ENCODE data around the gene GOLT1A.
"Not testable (repeated sequence)": the region's sequence is repeated elsewhere in the genome, so short reads cannot be mapped to it uniquely, and the experiment has no call there.

Gene GOLT1A

GRCh38 chr1:204254031-204254661, 40.4 kb upstream of the GOLT1A start:
- peaks cover 41% of the 10 kb centered on the region for H3K4me1 ChIP-seq (ENCODE audit: insufficient read depth, low read length)
- no peaks in the 10 kb centered on the region for H3K36me3 ChIP-seq (ENCODE audit: insufficient read depth, low read length)
- H3K9me3 ChIP-seq (ENCODE audit: control insufficient read depth, insufficient read depth, low read length), result no peaks in the 10 kb centered on the region
- H3K9ac ChIP-seq (ENCODE audit: low read depth, low read length), result no peak overlapping the region

- H3K9ac ChIP-seq (ENCODE audit: low read depth, low read length), result no peak overlapping the region
Measured at GRCh38 chr1:204251926-204252689, 38.3 kb upstream of the GOLT1A start.

GRCh38 chr1:204251286-204251685, 37.5 kb upstream of the GOLT1A start:
- H3K9ac ChIP-seq (ENCODE audit: low read depth, low read length), result no peak overlapping the region
- no peaks in the 10 kb centered on the region for H3K36me3 ChIP-seq (ENCODE audit: insufficient read depth, low read length)
- peaks cover 37% of the 10 kb centered on the region for H3K4me1 ChIP-seq (ENCODE audit: insufficient read depth, low read length)
- H3K9me3 ChIP-seq (ENCODE audit: control insufficient read depth, insufficient read depth, low read length), result no peaks in the 10 kb centered on the region

More at GRCh38 chr1:204251926-204252689, 38.3 kb upstream of the GOLT1A start:
- H3K9me3 ChIP-seq (ENCODE audit: control insufficient read depth, insufficient read depth, low read length), result no peaks in the 10 kb centered on the region
- no peaks in the 10 kb centered on the region for H3K36me3 ChIP-seq (ENCODE audit: insufficient read depth, low read length)
- peaks cover 41% of the 10 kb centered on the region for H3K4me1 ChIP-seq (ENCODE audit: insufficient read depth, low read length)

GRCh38 chr1:204250428-204251030, 36.7 kb upstream of the GOLT1A start:
- Histone ChIP-seq H3K9me3 (ENCODE audit: control insufficient read depth, insufficient read depth, low read length) (no peaks in the 10 kb centered on the region), H3K36me3 (ENCODE audit: insufficient read depth, low read length) (no peaks in the 10 kb centered on the region), H3K9ac (ENCODE audit: low read depth, low read length) (no peak overlapping the region), H3K4me1 (ENCODE audit: insufficient read depth, low read length) (peaks cover 30% of the 10 kb centered on the region)

- peaks cover 24% of the 10 kb centered on the region for H3K4me1 ChIP-seq (ENCODE audit: insufficient read depth, low read length)
- no peaks in the 10 kb centered on the region for H3K9me3 ChIP-seq (ENCODE audit: control insufficient read depth, insufficient read depth, low read length)
- H3K36me3 ChIP-seq (ENCODE audit: insufficient read depth, low read length), result no peaks in the 10 kb centered on the region
- H3K9ac ChIP-seq (ENCODE audit: low read depth, low read length), result no peak overlapping the region
Measured at GRCh38 chr1:204249736-204250427, 36.1 kb upstream of the GOLT1A start.

GRCh38 chr1:204248954-204249353, 35.2 kb upstream of the GOLT1A start:
- H3K4me1 ChIP-seq (ENCODE audit: insufficient read depth, low read length), result peaks cover 15% of the 10 kb centered on the region
- H3K36me3 ChIP-seq (ENCODE audit: insufficient read depth, low read length), result no peaks in the 10 kb centered on the region
- no peaks in the 10 kb centered on the region for H3K9me3 ChIP-seq (ENCODE audit: control insufficient read depth, insufficient read depth, low read length)
- H3K9ac ChIP-seq (ENCODE audit: low read depth, low read length), result no peak overlapping the region

- Histone ChIP-seq H3K36me3 (ENCODE audit: insufficient read depth, low read length) (no peaks in the 10 kb centered on the region), H3K4me1 (ENCODE audit: insufficient read depth, low read length) (peaks cover 10% of the 10 kb centered on the region), H3K9me3 (ENCODE audit: control insufficient read depth, insufficient read depth, low read length) (no peaks in the 10 kb centered on the region), H3K9ac (ENCODE audit: low read depth, low read length) (no peak overlapping the region)
Measured at GRCh38 chr1:204246876-204247275, 33.1 kb upstream of the GOLT1A start.

- no peaks in the 10 kb centered on the region for H3K9me3 ChIP-seq (ENCODE audit: control insufficient read depth, insufficient read depth, low read length)
- no peaks in the 10 kb centered on the region for H3K4me1 ChIP-seq (ENCODE audit: insufficient read depth, low read length)
- no peaks in the 10 kb centered on the region for H3K36me3 ChIP-seq (ENCODE audit: insufficient read depth, low read length)
Measured at GRCh38 chr1:204242920-204243319, 29.1 kb upstream of the GOLT1A start.

GRCh38 chr1:204241914-204242313, 28.1 kb upstream of the GOLT1A start:
- H3K36me3 ChIP-seq (ENCODE audit: insufficient read depth, low read length), result no peaks in the 10 kb centered on the region
- H3K9me3 ChIP-seq (ENCODE audit: control insufficient read depth, insufficient read depth, low read length), result no peaks in the 10 kb centered on the region
- no peak overlapping the region for H3K9ac ChIP-seq (ENCODE audit: low read depth, low read length)
- no peaks in the 10 kb centered on the region for H3K4me1 ChIP-seq (ENCODE audit: insufficient read depth, low read length)

More at GRCh38 chr1:204242920-204243319, 29.1 kb upstream of the GOLT1A start:
- no peak overlapping the region for H3K9ac ChIP-seq (ENCODE audit: low read depth, low read length)

GRCh38 chr1:204241050-204241449, 27.3 kb upstream of the GOLT1A start:
- H3K36me3 ChIP-seq (ENCODE audit: insufficient read depth, low read length), result peaks cover 3% of the 10 kb centered on the region; the same call in 1 of the 2 replicates

GRCh38 chr1:204240233-204240632, 26.4 kb upstream of the GOLT1A start:
- no peaks in the 10 kb centered on the region for H3K4me1 ChIP-seq (ENCODE audit: insufficient read depth, low read length)
- H3K9ac ChIP-seq (ENCODE audit: low read depth, low read length), result no peak overlapping the region
- H3K36me3 ChIP-seq (ENCODE audit: insufficient read depth, low read length), result peaks cover 3% of the 10 kb centered on the region; the same call in 1 of the 2 replicates

More at GRCh38 chr1:204241050-204241449, 27.3 kb upstream of the GOLT1A start:
- Histone ChIP-seq H3K4me1 (ENCODE audit: insufficient read depth, low read length) (no peaks in the 10 kb centered on the region), H3K9me3 (ENCODE audit: control insufficient read depth, insufficient read depth, low read length) (no peaks in the 10 kb centered on the region), H3K9ac (ENCODE audit: low read depth, low read length) (no peak overlapping the region)

GRCh38 chr1:204239401-204239800, 25.6 kb upstream of the GOLT1A start:
- H3K9ac ChIP-seq (ENCODE audit: low read depth, low read length); H3K4me1 ChIP-seq (ENCODE audit: insufficient read depth, low read length); H3K36me3 ChIP-seq (ENCODE audit: insufficient read depth, low read length); H3K9me3 ChIP-seq (ENCODE audit: control insufficient read depth, insufficient read depth, low read length): not testable (repeated sequence)

More at GRCh38 chr1:204240233-204240632, 26.4 kb upstream of the GOLT1A start:
- no peaks in the 10 kb centered on the region for H3K9me3 ChIP-seq (ENCODE audit: control insufficient read depth, insufficient read depth, low read length)

GRCh38 chr1:204238520-204238919, 24.7 kb upstream of the GOLT1A start:
- H3K4me1 ChIP-seq (ENCODE audit: insufficient read depth, low read length); H3K9ac ChIP-seq (ENCODE audit: low read depth, low read length); H3K36me3 ChIP-seq (ENCODE audit: insufficient read depth, low read length); H3K9me3 ChIP-seq (ENCODE audit: control insufficient read depth, insufficient read depth, low read length): not testable (repeated sequence)

- H3K9me3 ChIP-seq (ENCODE audit: control insufficient read depth, insufficient read depth, low read length); H3K36me3 ChIP-seq (ENCODE audit: insufficient read depth, low read length); H3K4me1 ChIP-seq (ENCODE audit: insufficient read depth, low read length); H3K9ac ChIP-seq (ENCODE audit: low read depth, low read length): not testable (repeated sequence)
Measured at GRCh38 chr1:204237515-204237914, 23.7 kb upstream of the GOLT1A start.
